K562 (cell line): Measurements from ENCODE around the gene SRPK2. TPM values are rescaled to one million over a fixed set of nuclear protein-coding genes. Genes with fewer than 3 reads are reported as not detected.

Experiments used
- ATAC-seq: fragments of 200-7000 bp; cut with Tn5 transposase; 3 replicates; pipeline ENCODE4 v1.9.1; 2020; ENCODE audit warnings: moderate library complexity
- BruUV-seq: library from RNA; stranded (reverse); fragments of 400-500 nt; replicated peaks from 2 replicates; lab custom pipeline; 2021; lab: Mats Ljungman, UMichigan
- CTCF ChIA-PET: fragments of 300-600 bp; formaldehyde crosslinking; extraction: SDS; loops from one replicate; lab custom pipeline; 2021; ENCODE audit warnings: low intra/inter-chr PET ratio; lab: Yijun Ruan, JAX
- POLR2A ChIA-PET: fragments of 300-600, 350-650 bp; sonication (Branson Sonifier 250); formaldehyde crosslinking; extraction: SDS; loops from one replicate; lab custom pipeline; 2021; ENCODE audit warnings: antibody characterized with exemption, inconsistent platforms; lab: Yijun Ruan, JAX
- DNase-seq, 4 experiments: peaks; one replicate each; pipeline versions ENCODE4 v3.0.0 to v3.0.0-alpha.2; 2011 to 2018; ENCODE audit warnings: low spot score in 3 of 4, mixed read lengths in 3 of 4; ENCODE audit errors: extremely low read depth in 1 of 4
- FAIRE-seq: peaks from 2 replicates; lab custom pipeline; 2011; peaks lifted over from hg19 to GRCh38; lab: Jason Lieb, UNC
- H2AFZ ChIP-seq: 2 replicates; pipeline ENCODE4 v1.6.0; 2011; ENCODE audit warnings: low read depth, low read length, control low read depth, inconsistent platforms
- H3K27ac ChIP-seq: fragments of 200-600 bp; 3 replicates; pipeline ENCODE4 v1.8.0; 2011; ENCODE audit warnings: low read depth, mild to moderate bottlenecking, control low read depth, inconsistent platforms, low read length, moderate library complexity, mixed read lengths; ENCODE audit errors: extremely low read depth
- H3K27me3 ChIP-seq, 2 experiments: fragments of 300-600 bp in 1 of 2; 2 replicates in 1 of 2; 3 replicates in 1 of 2; pipeline versions ENCODE4 v1.6.0 to v1.8.0; 2011; ENCODE audit warnings: inconsistent platforms in 2 of 2, low read length in 2 of 2, mild to moderate bottlenecking in 1 of 2, mixed read lengths in 1 of 2, moderate library complexity in 1 of 2; ENCODE audit not compliant: control insufficient read depth in 2 of 2, insufficient read depth in 2 of 2
- H3K36me3 ChIP-seq: fragments of 300-600 bp; 3 replicates; pipeline ENCODE4 v1.8.0; 2011; ENCODE audit warnings: mild to moderate bottlenecking, low read length, inconsistent platforms; ENCODE audit not compliant: control insufficient read depth, insufficient read depth
- H3K4me1 ChIP-seq, 2 experiments: fragments of 200-600 bp in 1 of 2; replicated peaks in 1 of 2; 2 replicates in 1 of 2; 3 replicates in 1 of 2; pipeline versions ENCODE4 v1.5.1 to v1.8.0; 2011; ENCODE audit warnings: inconsistent platforms in 2 of 2, low read length in 2 of 2, mild to moderate bottlenecking in 1 of 2, mixed read lengths in 1 of 2, moderate library complexity in 1 of 2; ENCODE audit not compliant: control insufficient read depth in 2 of 2, insufficient read depth in 2 of 2
- H3K4me2 ChIP-seq: 2 replicates; pipeline ENCODE4 v1.6.1; 2011; ENCODE audit warnings: low read length, control low read depth, inconsistent platforms, mixed read lengths; ENCODE audit not compliant: insufficient read depth
- H3K4me3 ChIP-seq: fragments of 200-600 bp; sonication (generic), shearing (Covaris generic); 2 replicates; pipeline ENCODE4 v1.5.1; 2016; ENCODE audit warnings: control low read depth, inconsistent platforms
- H3K79me2 ChIP-seq: fragments of 200-600 bp; 3 replicates; pipeline ENCODE4 v1.8.0; 2011; ENCODE audit warnings: low read length, inconsistent platforms; ENCODE audit not compliant: control insufficient read depth, insufficient read depth
- H3K9ac ChIP-seq, 2 experiments: 2 replicates each; pipeline versions ENCODE4 v1.6.0 to v1.6.1; 2011; ENCODE audit warnings: low read depth in 2 of 2, low read length in 2 of 2, control low read depth in 1 of 2, inconsistent platforms in 1 of 2, mild to moderate bottlenecking in 1 of 2, mixed read lengths in 1 of 2; ENCODE audit not compliant: insufficient read depth in 1 of 2
- H3K9me1 ChIP-seq: one replicate; pipeline ENCODE4 v1.6.0; 2011; ENCODE audit warnings: inconsistent platforms, mild to moderate bottlenecking, low read length, moderate library complexity; ENCODE audit not compliant: control insufficient read depth, insufficient read depth
- H3K9me3 ChIP-seq: replicated peaks from 2 replicates; pipeline ENCODE4 v1.5.1; 2011; ENCODE audit warnings: low read depth, low read length, inconsistent platforms; ENCODE audit not compliant: control insufficient read depth, insufficient read depth
- H4K20me1 ChIP-seq: replicated peaks from 2 replicates; pipeline ENCODE4 v1.6.1; 2011; ENCODE audit warnings: low read length, inconsistent platforms, mixed read lengths; ENCODE audit not compliant: control insufficient read depth, insufficient read depth
- ATF1 ChIP-seq, 2 experiments: fragments of 450-650 bp in 1 of 2; IDR thresholded peaks; 2 replicates each; pipeline ENCODE4 v1.6.1; 2016; ENCODE audit warnings: missing compliant biosample characterization in 1 of 2, missing genetic modification characterization in 1 of 2
- BHLHE40 ChIP-seq: IDR thresholded peaks from 2 replicates; pipeline ENCODE4 v1.6.1; 2011; ENCODE audit warnings: low read length, improper control_type of control experiment
- BRD4 ChIP-seq: fragments of 200-600 bp; sonication (generic); IDR thresholded peaks from 2 replicates; pipeline ENCODE4 v1.6.1; 2017; ENCODE audit warnings: inconsistent platforms
- BRD9 ChIP-seq: fragments of 450-650 bp; IDR thresholded peaks from 2 replicates; pipeline ENCODE4 v1.6.1; 2018; ENCODE audit warnings: low read depth; ENCODE audit not compliant: partially characterized antibody
- CAMTA2 ChIP-seq: fragments of 250-450 bp; sonication (Bioruptor Pico); conservative IDR thresholded peaks from 2 replicates; pipeline ENCODE4 v1.5.1; 2022
- NFATC3 ChIP-seq: fragments of 450-650 bp; IDR thresholded peaks from 2 replicates; pipeline ENCODE4 v1.6.1; 2017; ENCODE audit warnings: mild to moderate bottlenecking
- POLR2H ChIP-seq: IDR thresholded peaks from 2 replicates; pipeline ENCODE4 v1.6.1; 2016; ENCODE audit warnings: missing genetic modification characterization, low read depth, mild to moderate bottlenecking, control low read depth, missing compliant biosample characterization, moderate library complexity
- POU5F1 ChIP-seq: fragments of 150-350 bp; IDR thresholded peaks from 2 replicates; pipeline ENCODE4 v1.6.1; 2014; ENCODE audit warnings: borderline replicate concordance, low read length, low read depth, mild to moderate bottlenecking; ENCODE audit not compliant: partially characterized antibody
- RCOR1 ChIP-seq, 2 experiments: IDR thresholded peaks; 2 replicates each; pipeline ENCODE4 v1.6.1; 2012; ENCODE audit warnings: low read depth in 2 of 2, low read length in 2 of 2, borderline replicate concordance in 1 of 2, improper control_type of control experiment in 1 of 2
- TEAD1 ChIP-seq, 2 experiments: fragments of 450-650 bp in 1 of 2; sonication (generic) in 1 of 2; formaldehyde crosslinking; IDR thresholded peaks; 2 replicates each; pipeline versions ENCODE4 v1.4.0 to v1.8.0; 2020 to 2022; ENCODE audit warnings: mild to moderate bottlenecking in 2 of 2, missing genetic modification reagents in 1 of 2
- ZNF717 ChIP-seq: fragments of 250-450 bp; sonication (Bioruptor Pico); IDR thresholded peaks from 2 replicates; pipeline ENCODE4 v1.5.0; 2021
- WGBS: fragments of 100-300 bp; shearing (Covaris generic); methylation state at CpG from one replicate; pipeline ENCODE4 v1.1.6; 2016; ENCODE audit warnings: low coverage, mixed read lengths; ENCODE audit not compliant: insufficient coverage; ENCODE audit errors: missing lambda C conversion rate; 5-methylcytosine and 5-hydroxymethylcytosine counted together
- in situ Hi-C: fragments of 300-500 bp; cut with MboI; formaldehyde crosslinking; loops from 4 replicates; pipeline ENCODE4 v1.15.0; 2018; ENCODE audit warnings: inconsistent platforms, mixed read lengths
- intact Hi-C: fragments of 100-400 bp; cut with micrococcal nuclease; formaldehyde crosslinking; loops from 2 replicates; pipeline ENCODE4 v1.14.2; 2022
- polyA plus RNA-seq, 8 experiments: library from polyadenylated mRNA; depleted of rRNA in 4 of 8; stranded (reverse) in 5 of 8; unstranded in 3 of 8; fragments of >200 nt; fragmentation: Nextera tagmentation in 2 of 8; fragmentation: Illumina TruSeq in 1 of 8; extraction: Ambion mirVana in 2 of 8; extraction: Trizol in 1 of 8; gene quantifications; 2 replicates each; pipeline versions ENCODE4 v1.2.1 to v1.2.3, GENCODE V29; 2011 to 2014; ENCODE audit warnings: inconsistent platforms in 1 of 8, missing spikeins in 1 of 8
- total RNA-seq, 7 experiments: library from RNA; depleted of rRNA in 6 of 7; stranded (reverse); fragments of >200 nt in 6 of 7; fragmentation: Illumina TruSeq in 2 of 7; extraction: Trizol in 2 of 7; gene quantifications; 2 replicates each; pipeline versions ENCODE4 v1.2.1 to v1.2.3, GENCODE V29; 2011 to 2021; ENCODE audit warnings: low replicate concordance in 1 of 7
- TF ChIP-seq, protein P1 (sequence below): fragments of 250-450 bp; sonication (Bioruptor Pico); IDR thresholded peaks from 2 replicates; pipeline ENCODE4 v1.8.0; 2021; ENCODE audit warnings: mild to moderate bottlenecking, moderate library complexity
- TF ChIP-seq, protein P2 (sequence below): fragments of 250-450 bp; sonication (Bioruptor Pico); IDR thresholded peaks from 2 replicates; pipeline ENCODE4 v1.5.0; 2020; ENCODE audit warnings: mild to moderate bottlenecking
- TF ChIP-seq, protein P3 (sequence below): fragments of 450-650 bp; IDR thresholded peaks from 2 replicates; pipeline ENCODE4 v1.6.1; 2018; ENCODE audit not compliant: partially characterized antibody
- TF ChIP-seq, protein P4 (sequence below): fragments of 250-450 bp; sonication (Bioruptor Pico); IDR thresholded peaks from 2 replicates; pipeline ENCODE4 v1.8.0; 2022; ENCODE audit warnings: moderate library complexity, mild to moderate bottlenecking, inconsistent platforms

SRPK2 gene
- total and polyA plus RNA-seq, 9 of the 15 experiments (the other 6 are each of a cell fraction or from before 2014, with no cell fraction given): 21.5 to 44.7 (median 33.3) TPM

DNA sequence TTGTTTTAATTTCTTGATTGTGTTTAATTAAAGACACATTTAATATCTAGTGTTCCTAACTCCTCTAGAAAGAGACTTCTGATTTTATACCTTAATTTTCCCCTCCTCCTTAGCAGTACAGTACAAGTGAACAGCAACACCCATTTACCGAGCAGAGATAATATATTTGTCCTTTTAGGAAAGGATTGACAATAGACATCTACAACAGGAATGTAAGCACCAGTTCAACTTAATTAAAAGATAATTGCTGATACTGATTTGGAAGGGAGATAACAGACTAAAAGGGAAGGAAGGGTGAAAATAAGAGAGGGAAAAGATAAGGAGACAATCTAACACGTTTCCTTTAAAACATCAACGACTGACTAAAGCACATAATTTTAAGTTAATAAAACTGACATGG is 119.3 kb downstream of the SRPK2 start:
- Histone ChIP-seq H3K9me3 (no peaks in the 10 kb centered on the region), H3K79me2 (peaks cover 26% of the 10 kb centered on the region), H3K27me3 (no peaks in the 10 kb centered on the region), H3K4me2 (peak overlapping the region; percentile 38; the same call in 1 of the 2 replicates), H3K9me1 (no peaks in the 10 kb centered on the region), H3K4me1 (peaks cover 3 to 14% of the 10 kb centered on the region in 2 experiments; a peak in 4 of 5 replicates), H3K27ac (no peak overlapping the region), H4K20me1 (peaks cover 12% of the 10 kb centered on the region; the same call in 1 of the 2 replicates), H3K4me3 (0 out of 2 replicates have a peak overlapping the region, but pooled peaks have one; percentile 1), H3K36me3 (no peaks in the 10 kb centered on the region), H2AFZ (0 out of 2 replicates have a peak overlapping the region, but pooled peaks have one; percentile 8), H3K9ac (no peak overlapping the region)
- DNase-seq: no peak
- ATAC-seq: peak; percentile 47; the same call in 2 of the 3 replicates
- no peak for FAIRE-seq
- intact Hi-C loops: loop anchor here (10.0 kb wide), 1 partner anchor 325 kb away; no protein-coding TSS in a partner anchor
- in situ Hi-C loops: no loop called here
- BruUV-seq: no TSS peak
- ChIA-PET POLR2A (interaction anchor here (0.6 to 2.3 kb wide), 4 partner anchors 7 to 44 kb away, joined by 3 to 6 read pairs (median 4); no protein-coding TSS in a partner anchor), CTCF (no interaction called here)
- 2% methylated on average over 3 of the region's 3 CpGs for WGBS
- peak; percentile 47; the same call in 1 of the 2 replicates for TF ChIP-seq POLR2H (tag)
- no peak for TF ChIP-seq NFATC3
- TF ChIP-seq ATF1 (CRISPR knock-in tag; IDR thresholded peaks at IDR 0.05): no peak
- TF ChIP-seq ATF1 (tag; IDR thresholded peaks at IDR 0.05): 0 out of 2 replicates have a peak, but pooled peaks have one; percentile 9
- TF ChIP-seq ZNF717 (CRISPR knock-in tag): no peak
- no peak for TF ChIP-seq TEAD1 (CRISPR knock-in tag; IDR thresholded peaks at IDR 0.05)
- TF ChIP-seq POU5F1: no peak
- TF ChIP-seq, protein P1, sequence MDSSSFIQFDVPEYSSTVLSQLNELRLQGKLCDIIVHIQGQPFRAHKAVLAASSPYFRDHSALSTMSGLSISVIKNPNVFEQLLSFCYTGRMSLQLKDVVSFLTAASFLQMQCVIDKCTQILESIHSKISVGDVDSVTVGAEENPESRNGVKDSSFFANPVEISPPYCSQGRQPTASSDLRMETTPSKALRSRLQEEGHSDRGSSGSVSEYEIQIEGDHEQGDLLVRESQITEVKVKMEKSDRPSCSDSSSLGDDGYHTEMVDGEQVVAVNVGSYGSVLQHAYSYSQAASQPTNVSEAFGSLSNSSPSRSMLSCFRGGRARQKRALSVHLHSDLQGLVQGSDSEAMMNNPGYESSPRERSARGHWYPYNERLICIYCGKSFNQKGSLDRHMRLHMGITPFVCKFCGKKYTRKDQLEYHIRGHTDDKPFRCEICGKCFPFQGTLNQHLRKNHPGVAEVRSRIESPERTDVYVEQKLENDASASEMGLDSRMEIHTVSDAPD (CRISPR knock-in tag): no peak
- TF ChIP-seq, protein P2, sequence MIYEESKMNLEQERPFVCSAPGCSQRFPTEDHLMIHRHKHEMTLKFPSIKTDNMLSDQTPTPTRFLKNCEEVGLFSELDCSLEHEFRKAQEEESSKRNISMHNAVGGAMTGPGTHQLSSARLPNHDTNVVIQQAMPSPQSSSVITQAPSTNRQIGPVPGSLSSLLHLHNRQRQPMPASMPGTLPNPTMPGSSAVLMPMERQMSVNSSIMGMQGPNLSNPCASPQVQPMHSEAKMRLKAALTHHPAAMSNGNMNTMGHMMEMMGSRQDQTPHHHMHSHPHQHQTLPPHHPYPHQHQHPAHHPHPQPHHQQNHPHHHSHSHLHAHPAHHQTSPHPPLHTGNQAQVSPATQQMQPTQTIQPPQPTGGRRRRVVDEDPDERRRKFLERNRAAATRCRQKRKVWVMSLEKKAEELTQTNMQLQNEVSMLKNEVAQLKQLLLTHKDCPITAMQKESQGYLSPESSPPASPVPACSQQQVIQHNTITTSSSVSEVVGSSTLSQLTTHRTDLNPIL (CRISPR knock-in tag): no peak
- TF ChIP-seq, protein P3, sequence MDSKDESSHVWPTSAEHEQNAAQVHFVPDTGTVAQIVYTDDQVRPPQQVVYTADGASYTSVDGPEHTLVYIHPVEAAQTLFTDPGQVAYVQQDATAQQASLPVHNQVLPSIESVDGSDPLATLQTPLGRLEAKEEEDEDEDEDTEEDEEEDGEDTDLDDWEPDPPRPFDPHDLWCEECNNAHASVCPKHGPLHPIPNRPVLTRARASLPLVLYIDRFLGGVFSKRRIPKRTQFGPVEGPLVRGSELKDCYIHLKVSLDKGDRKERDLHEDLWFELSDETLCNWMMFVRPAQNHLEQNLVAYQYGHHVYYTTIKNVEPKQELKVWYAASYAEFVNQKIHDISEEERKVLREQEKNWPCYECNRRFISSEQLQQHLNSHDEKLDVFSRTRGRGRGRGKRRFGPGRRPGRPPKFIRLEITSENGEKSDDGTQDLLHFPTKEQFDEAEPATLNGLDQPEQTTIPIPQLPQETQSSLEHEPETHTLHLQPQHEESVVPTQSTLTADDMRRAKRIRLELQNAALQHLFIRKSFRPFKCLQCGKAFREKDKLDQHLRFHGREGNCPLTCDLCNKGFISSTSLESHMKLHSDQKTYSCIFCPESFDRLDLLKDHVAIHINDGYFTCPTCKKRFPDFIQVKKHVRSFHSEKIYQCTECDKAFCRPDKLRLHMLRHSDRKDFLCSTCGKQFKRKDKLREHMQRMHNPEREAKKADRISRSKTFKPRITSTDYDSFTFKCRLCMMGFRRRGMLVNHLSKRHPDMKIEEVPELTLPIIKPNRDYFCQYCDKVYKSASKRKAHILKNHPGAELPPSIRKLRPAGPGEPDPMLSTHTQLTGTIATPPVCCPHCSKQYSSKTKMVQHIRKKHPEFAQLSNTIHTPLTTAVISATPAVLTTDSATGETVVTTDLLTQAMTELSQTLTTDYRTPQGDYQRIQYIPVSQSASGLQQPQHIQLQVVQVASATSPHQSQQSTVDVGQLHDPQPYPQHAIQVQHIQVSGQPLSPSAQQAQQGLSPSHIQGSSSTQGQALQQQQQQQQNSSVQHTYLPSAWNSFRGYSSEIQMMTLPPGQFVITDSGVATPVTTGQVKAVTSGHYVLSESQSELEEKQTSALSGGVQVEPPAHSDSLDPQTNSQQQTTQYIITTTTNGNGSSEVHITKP: no peak
- TF ChIP-seq BHLHE40: no peak
- TF ChIP-seq CAMTA2 (CRISPR knock-in tag): no peak
- TF ChIP-seq RCOR1 (IDR thresholded peaks at IDR 0.05; ENCODE audit: borderline replicate concordance in 1 of 2, low read depth in 2 of 2, low read length in 2 of 2): no peak
- no peak for TF ChIP-seq BRD9
- no peak for TF ChIP-seq BRD4
- TF ChIP-seq, protein P4, sequence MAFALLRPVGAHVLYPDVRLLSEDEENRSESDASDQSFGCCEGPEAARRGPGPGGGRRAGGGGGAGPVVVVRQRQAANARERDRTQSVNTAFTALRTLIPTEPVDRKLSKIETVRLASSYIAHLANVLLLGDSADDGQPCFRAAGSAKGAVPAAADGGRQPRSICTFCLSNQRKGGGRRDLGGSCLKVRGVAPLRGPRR (CRISPR knock-in tag): no peak
